ENCODE measurements around the gene CSF2RB.

CSF2RB gene

GRCh38 chr22:36921309-36922104, 8.1 kb downstream of the CSF2RB start:
- no peak for DNase-seq (ENCODE audit: low read depth)

GRCh38 chr22:36922105-36922608, 8.7 kb downstream of the CSF2RB start:
- no peak for DNase-seq (ENCODE audit: low read depth)

GRCh38 chr22:36922711-36923110, 9.3 kb downstream of the CSF2RB start:
- DNase-seq (ENCODE audit: low read depth): no peak

GRCh38 chr22:36923131-36923788, 9.8 kb downstream of the CSF2RB start:
- no peak for DNase-seq (ENCODE audit: low read depth)

DNA sequence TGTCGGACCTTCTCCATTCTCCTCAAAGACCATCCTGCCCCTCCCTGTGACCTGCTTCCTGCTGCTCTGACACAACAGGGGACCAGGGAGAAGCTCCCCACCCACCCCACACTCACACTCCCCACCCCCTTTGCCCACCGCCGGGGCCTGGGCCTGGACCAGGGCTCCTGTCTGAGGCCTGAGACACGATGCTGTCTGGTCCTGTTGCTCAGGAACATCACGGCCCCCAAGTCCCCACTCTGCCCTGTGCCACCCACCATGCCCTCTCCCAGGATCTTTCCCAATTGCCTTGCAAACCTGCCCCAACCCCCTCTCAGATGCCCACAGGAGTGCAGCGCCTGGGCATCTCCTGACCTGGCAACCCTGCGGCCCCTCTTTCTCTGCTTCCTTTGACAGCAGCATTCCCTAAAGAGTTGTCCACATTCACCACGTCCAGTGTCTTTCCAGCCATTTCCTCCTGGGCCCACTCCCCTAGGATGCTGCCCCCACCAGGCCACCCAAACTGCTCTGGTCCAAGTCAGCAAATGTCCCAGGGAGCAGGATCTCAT, 10.8 kb downstream of the CSF2RB start:
- no peak for DNase-seq (ENCODE audit: low read depth)

GRCh38 chr22:36925388-36926290, 12.2 kb downstream of the CSF2RB start:
- no peak for DNase-seq (ENCODE audit: low read depth)

GRCh38 chr22:36926309-36926708, 12.9 kb downstream of the CSF2RB start:
- DNase-seq (ENCODE audit: low read depth): no peak

DNA sequence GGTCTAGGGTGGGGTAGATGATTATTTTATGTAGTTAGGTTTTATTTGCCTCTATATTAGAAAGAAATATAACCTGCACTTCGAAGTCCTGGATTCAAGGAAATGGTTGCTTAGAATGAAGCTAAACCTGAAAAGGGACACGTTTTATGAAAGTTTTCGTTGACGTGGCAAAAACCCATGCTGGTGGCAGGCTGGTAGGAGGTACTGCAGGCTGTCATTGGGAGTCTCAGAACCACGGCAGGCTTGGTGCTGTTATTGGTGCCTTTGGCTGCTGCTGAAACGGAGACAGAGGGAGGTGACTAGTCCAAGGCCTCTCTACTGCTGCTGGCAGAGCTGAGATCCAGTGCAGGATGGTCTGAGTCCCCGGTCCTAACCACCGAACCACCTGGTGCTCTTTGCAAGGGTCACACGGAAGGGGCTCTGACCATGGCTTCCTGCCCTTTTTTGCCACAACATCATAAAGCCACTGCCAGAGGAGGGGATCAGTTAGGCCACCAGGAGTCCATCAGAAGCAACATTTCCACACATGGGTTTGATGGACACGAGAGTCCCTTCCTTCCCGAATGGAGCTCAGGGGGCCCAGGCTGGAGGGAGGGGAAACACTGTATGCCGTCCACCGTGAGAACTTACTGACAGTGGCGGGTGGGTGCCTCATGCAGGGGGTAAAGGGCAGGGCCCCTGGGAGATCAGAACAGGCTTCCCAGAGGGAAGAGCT, 13.4 kb downstream of the CSF2RB start:
- no peak for DNase-seq (ENCODE audit: low read depth)

DNA sequence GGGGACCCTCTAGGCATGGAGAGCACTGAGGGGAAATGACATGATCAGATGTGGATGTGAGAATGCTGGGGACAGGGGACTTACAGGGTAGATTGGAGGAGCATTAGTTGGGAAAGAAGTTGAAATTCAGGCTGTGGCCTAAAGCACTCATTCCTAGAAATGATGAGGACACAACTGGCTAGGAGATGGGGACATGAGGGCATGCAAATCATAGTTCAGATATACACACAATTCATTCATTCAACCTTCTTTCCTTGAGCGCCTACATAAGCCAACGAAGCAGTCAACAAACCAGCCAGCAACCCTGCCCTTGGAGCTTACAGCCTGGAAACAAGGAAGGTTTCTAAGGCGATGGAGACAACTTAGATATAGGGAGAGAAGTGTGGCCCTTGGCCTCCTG, 14.2 kb downstream of the CSF2RB start:
- DNase-seq (ENCODE audit: low read depth): no peak

DNA sequence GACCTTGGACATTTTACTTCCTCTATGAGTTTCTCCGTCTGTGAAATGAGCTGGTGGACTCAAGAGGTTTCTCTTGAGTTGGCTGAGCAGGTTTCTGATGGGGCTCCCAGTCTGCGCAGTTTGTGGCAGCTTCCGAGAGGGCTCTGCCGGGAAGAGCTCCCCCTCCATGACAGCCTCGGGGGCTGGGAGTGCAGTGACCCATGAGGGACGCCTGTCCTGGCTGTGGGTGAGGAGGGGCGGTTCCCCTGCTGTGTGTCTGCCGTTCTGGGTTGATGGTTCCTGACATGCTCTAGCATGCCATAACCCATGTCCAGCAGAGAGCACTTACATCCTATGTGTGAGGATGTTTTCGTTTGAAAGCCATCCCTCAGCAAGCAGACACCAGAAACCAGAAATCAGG, 14.8 kb downstream of the CSF2RB start:
- no peak for DNase-seq (ENCODE audit: low read depth)

DNA sequence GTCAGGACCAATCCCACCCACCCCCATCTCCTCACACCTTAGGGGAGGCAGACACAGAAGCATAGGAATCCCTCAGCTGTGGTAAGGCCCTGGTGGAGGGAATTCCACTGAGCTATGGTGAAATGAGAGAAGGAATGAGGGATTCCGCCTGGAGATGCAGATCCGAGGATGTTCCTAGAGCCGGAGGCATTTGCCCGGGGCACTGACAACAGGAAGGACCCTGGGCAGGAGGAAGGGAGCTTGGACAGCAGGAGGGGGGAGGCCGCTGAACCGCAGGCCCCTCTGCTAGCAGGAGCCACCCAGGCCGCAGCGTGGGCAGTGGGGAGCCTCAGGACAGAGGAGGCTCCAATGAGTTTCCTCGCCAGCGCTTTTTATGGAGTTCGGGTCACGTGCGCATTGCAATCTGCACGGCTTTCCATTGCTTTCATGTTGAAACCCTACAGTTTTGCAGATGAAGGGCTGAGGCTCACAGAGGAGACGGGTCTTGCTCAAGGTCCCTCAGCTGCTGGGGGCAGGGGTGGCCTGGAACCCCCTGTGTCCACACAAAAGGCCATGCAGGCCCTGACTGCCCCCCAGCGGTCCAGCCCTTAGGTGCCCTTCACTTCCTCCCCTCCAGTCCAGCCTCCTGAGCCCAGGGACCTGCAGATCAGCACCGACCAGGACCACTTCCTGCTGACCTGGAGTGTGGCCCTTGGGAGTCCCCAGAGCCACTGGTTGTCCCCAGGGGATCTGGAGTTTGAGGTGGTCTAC, 15.5 kb downstream of the CSF2RB start:
- no peak for DNase-seq (ENCODE audit: low read depth)

DNA sequence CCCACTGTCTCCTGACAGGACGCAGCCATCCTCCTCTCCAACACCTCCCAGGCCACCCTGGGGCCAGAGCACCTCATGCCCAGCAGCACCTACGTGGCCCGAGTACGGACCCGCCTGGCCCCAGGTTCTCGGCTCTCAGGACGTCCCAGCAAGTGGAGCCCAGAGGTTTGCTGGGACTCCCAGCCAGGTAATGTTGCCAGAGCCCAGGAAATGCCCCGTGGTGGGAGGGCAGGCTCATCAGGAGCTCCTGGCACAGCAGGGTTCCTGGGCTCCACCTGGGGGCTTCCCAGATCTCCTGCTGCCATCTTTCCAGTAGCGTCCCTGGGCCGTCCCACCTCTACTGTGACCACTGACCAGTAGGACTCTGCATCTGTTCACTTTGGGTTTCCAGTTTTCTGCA, 16.2 kb downstream of the CSF2RB start:
- DNase-seq (ENCODE audit: low read depth): no peak

GRCh38 chr22:36930041-36930935, 16.9 kb downstream of the CSF2RB start:
- no peak for DNase-seq (ENCODE audit: low read depth)

DNA sequence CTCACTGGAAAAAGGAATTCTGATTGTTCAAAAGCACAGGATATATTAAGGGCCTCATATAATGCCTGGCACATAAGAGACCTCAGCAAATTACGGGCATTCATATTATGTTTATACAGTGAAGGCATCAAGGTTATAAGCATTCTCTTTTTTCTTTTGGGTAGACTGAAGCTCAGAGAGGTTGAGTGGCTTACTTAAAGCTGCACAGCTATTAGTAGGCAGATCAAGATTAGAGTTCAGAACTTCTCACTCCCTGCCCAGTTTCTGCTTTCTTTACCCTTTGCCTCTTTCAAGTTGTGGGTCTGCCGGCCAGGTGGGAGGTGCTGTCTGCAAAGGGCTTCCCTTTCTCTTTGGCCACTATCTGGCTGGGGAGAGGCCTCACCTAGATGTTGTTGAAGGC, 18.0 kb downstream of the CSF2RB start:
- no peak for DNase-seq (ENCODE audit: low read depth)

DNA sequence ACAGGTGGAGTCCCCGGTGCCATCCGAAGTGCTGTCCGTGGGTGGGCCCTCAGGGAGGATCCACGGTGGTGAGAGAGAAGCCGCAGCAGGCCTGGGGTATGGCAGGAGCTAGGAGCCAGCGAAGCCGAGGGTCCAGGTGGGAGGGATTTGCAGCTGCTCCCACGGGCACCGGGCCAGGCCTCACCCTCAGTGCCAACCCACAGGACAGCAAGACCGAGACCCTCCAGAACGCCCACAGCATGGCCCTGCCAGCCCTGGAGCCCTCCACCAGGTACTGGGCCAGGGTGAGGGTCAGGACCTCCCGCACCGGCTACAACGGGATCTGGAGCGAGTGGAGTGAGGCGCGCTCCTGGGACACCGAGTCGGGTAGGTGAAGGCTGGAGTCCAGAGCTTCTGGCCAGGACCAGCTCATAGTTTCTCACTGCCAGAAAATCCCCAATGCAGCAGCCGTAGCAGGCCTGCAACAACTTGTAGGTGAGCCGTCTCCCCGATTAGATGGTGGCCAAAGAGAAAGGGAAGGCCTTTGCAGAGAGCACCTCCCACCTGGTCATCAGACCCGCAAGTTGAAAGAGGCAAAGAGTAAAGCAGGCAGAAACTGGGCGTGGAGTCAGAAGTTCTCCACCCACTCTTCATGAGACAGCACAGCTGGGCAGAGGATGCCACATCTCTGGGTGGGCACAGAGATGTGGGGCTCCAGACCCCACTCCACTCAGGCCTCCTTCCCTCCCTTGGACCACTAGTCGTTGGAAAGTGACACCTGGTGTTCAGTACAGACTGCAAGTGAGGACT, 20.4 kb downstream of the CSF2RB start:
- no peak for DNase-seq (ENCODE audit: low read depth)

DNA sequence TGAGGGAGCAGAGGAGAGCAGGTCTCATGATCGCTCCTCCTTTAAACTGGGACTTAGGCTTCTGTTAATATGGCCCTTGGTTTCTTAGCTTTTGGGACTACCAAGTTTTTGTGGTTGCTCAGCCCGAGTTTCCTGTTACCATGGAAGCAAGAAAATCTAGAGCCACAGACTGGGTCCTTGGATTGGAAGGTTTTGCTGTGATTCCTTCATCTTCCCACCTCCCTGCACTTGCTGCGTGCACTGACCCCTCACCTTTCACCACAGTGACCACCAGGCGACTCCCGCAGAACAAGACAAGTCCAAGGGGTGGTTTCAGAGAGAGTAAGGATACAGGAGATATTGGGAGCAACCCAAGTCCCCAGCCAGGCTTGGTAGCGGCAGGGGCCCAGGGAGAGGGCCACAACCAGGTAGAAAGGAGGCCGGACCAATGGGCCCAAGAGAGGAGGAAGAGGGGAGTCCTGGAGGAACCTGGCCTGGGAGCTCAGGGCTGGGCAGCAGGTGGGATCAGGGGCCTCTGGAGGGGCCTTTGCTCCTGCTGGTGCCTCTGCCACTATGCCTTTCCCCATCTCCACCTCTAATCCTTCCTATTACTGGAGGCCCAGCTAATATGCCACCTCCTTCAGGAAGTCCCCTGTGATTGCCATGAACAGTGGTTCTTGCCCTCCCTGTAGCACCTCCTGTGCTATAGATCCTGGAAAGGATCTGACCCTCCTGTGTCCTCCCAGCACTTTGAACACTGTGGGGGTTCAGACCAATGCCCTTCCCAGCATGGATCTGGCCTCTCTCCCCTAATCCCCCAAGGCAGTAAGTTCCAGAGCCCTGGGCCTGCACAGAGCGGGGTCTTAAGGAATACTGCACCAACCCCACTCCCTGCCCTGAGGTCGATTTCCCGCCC, 21.2 kb downstream of the CSF2RB start:
- no peak for DNase-seq (ENCODE audit: low read depth)

GRCh38 chr22:36935313-36935610, 21.8 kb downstream of the CSF2RB start:
- no peak for DNase-seq (ENCODE audit: low read depth)

DNA sequence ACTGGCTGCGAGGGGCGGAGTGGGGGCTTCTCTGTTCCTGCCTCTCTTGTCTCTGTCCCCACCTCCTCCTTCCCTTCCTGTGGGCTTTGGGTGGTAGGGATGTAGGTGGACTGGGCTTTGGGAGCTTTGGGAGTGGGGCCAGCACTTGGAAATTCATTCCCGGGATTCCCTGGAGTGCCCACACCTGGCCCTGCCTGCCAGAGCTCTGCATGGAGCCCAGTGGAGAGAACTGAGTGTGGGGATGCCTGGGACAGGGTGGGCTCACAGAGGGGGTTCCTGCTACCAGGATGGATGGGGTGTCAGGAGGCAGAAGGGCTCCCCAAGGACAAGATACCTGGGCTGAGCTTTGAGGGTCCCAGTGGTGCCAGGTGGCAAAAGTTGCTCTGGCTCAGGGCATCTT, 22.3 kb downstream of the CSF2RB start:
- no peak for DNase-seq (ENCODE audit: low read depth)

Measured in stimulated activated CD8-positive, alpha-beta memory T cell treated with anti-CD3 and anti-CD28 coated beads, Interleukin-12 subunit alpha, Interleukin-12 subunit beta, amount 100 ng/mL, for 4 hours (primary cell).